Measurements from ENCODE around the gene DPEP1. TPM values are rescaled to one million over a fixed set of nuclear protein-coding genes. Genes with fewer than 3 reads are reported as not detected.
"Not testable (repeated sequence)": the region's sequence is repeated elsewhere in the genome, so short reads cannot be mapped to it uniquely, and the experiment has no call there.

Gene DPEP1
- polyA plus RNA-seq, 1 donor: 29.0 TPM

- DNase-seq: no peak
Measured at GRCh38 chr16:89618109-89618998, 4.9 kb downstream of the DPEP1 start.

DNA sequence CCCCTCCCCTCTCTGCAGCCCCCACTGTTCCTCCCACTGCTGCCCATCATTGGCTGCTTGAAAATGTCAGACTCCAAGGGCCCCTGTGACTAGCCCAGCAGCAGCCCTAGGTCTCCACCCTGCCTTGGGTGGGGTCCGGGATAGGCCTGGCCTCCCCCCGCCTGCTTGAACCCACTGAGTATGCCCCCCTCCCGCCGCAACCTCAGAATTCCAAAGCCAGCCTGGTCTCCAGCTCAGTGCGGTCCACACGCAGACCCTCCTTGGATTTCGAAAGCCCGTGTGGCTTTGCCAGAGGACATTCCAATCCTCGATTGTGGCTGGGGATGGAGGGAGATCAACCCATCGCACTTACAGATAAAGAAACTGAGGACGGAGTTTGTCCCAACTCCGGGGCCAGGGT lies 6.4 kb downstream of the DPEP1 start:
- DNase-seq: no peak

GRCh38 chr16:89620406-89620841 lies 7.0 kb downstream of the DPEP1 start:
- DNase-seq: no peak

- DNase-seq: no peak
Measured at GRCh38 chr16:89621136-89621697, 7.8 kb downstream of the DPEP1 start.

GRCh38 chr16:89621698-89622409 lies 8.4 kb downstream of the DPEP1 start:
- no peak for DNase-seq

DNA sequence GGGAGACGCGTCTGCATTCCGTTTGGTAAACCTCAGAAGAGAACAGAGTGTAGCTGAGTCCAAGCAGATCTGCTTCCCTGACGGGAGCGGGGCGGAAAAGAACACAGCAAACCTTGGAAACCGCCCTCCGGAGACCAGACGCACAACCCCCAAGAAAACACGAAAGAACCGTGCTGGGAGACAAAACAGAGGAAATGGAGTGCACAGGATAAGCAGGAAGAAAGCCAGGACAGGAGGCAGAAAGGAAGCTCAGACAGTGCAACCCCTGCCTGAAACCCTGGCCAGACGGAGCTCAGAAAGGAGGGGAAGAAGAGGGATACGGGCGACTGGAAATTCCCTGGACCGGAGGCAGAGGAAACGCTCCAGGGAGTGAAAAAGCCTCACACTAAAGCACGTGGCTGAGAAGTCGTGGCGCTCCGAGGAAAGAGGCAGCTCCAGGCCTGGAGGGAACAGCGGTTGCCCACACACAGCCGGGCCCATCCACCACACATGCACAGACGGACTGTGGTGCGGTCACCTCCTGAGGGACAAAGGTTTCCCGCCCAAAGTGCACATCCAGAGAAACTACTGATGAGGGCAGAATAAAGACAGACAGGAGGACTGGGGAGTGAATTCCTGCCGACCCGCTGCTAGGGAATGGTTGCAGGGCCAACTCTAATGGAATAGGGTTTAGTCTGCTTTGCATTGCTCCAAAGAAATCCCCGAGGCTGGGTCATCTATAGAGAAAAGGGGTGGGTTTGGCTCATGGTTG lies 10.2 kb downstream of the DPEP1 start:
- no peak for DNase-seq

DNA sequence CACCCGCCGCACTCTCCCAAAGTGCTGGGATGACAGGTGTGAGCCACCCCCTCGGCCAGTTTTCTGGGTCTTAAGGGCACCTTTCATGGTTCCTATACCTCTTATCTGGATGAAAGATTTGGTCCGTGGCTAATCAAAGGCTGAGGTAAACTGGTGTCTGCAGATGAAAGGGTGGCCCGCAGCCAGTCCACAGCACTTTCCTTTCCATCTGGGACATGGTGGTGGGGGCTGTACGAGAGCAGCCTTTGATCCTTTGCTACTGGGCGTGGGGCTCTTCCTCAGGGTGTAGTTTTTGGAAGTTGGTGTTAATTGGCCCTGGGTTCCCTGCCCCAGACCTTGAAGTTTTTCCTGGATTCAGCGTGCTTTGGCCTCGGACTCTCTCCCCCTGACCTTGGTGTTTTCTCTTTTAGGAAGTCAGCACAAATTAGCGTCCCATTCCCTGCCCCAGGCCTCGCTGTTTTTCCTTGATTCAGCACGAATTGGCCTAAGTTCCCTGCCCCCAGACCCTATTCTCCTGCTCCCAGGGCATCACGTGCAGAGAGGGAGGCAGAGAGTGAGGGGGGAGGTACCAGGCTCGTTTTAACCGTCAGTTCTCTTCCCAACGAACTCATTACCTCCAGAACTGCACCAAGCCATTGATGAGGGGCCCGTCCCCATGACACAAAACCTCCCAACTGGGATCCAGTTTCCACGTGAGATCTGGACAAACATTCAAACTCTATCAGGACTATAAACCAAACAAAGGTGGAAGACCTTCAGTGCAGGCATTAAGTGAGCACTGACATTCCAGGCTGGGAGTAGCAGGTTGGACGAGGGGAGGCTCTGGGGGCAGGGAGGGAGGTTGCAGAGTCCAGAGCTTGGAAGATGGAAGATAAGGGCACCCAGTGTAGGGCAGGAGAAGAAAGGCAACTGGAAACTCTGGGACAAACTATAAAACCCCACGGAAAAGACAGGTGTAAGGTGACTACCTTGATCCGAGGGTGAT lies 11.6 kb downstream of the DPEP1 start:
- DNase-seq: no peak

DNA sequence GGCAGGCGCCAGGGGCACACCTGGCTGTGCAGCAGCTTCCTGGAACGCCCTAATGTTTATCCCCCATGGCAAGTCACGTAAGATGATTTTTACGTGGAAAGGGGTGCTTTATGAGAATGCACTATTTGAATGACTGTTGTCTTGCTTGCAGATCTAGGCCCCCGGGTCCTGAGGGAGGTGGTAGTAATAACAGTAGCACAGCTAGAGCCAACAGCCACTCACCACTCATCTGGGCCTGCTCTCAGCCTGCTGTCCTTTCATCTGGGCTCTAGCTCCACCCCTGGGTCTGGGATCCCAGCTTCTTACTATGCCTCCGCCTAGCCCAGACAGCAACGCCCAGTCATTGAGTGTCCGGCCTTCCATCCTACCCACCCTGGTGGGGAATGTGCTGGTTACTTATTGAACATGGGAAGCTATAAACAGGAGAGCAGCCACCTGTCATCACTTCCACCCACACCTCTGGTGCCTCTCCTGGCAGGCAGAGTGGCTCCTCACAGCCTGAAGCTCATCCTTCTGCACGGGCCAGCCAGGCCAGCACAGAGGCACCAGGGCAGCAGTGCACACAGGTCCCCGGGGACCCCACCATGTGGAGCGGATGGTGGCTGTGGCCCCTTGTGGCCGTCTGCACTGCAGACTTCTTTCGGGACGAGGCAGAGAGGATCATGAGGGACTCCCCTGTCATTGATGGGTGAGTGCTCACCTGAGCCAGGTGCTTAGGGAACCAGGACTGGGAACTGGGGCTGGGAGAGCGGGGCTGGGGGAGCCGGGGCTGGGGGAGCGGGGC lies 16.6 kb downstream of the DPEP1 start:
- DNase-seq: no peak

- no peak for DNase-seq
Measured at GRCh38 chr16:89633064-89633631, 19.7 kb downstream of the DPEP1 start.

GRCh38 chr16:89634463-89635385 lies 21.3 kb downstream of the DPEP1 start:
- not testable (repeated sequence) for DNase-seq

GRCh38 chr16:89636663-89637062 lies 23.2 kb downstream of the DPEP1 start:
- DNase-seq: no peak

- DNase-seq: no peak
Measured at GRCh38 chr16:89637379-89637778, 23.9 kb downstream of the DPEP1 start.

GRCh38 chr16:89638455-89638854 lies 25.0 kb downstream of the DPEP1 start:
- DNase-seq: no peak

DNA sequence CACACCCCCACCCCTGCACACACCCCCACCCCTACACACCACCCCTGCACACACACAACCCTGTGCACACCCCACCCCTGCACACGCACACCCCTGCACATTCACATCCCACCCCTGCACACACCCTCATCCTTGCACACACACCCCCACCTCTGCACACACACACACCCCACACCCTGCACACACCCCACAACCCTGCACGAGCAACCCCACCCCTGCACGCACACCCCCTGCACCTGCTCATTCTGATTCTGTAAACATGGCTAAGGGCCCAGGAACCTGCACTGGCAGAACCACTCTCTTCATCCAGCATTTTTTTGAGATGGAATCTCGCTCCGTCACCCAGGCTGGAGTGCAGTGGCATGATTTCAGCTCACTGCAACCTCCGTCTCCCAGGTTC lies 25.9 kb downstream of the DPEP1 start:
- DNase-seq: no peak

DNA sequence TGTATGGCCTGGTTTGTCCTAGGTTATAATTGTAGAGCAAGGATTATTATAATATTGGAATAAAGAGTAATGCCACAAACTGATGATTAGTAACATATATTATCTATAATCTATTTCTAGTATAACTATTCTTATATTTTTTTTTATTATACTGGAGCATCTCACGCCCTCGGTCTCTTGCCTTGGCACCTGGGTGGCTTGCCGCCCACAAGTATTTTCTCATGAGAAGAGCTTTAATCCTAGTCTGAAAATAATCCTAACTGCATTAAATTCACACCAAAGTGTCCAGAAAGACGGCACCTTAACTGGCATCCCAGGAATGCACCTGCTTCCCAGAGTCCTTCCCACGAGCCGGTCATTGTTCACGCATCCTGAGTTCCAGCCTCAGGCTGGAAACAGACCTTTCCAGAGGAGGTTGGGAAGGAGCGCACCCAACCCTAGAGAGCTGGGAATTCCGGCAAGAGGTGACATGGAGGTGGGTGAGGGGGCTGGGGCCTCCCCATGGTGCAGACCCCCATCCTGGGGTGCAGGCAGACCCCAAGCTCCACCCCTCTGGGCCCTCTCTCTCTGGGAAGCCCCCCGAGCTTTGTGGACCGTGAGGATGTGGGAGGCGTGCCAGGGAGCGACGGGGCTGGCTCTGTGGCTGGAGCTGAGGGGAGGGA lies 28.1 kb downstream of the DPEP1 start:
- no peak for DNase-seq

GRCh38 chr16:89642574-89642973 lies 29.1 kb downstream of the DPEP1 start:
- DNase-seq: no peak

- no peak for DNase-seq
Measured at GRCh38 chr16:89643769-89644300, 30.4 kb downstream of the DPEP1 start.

DNA sequence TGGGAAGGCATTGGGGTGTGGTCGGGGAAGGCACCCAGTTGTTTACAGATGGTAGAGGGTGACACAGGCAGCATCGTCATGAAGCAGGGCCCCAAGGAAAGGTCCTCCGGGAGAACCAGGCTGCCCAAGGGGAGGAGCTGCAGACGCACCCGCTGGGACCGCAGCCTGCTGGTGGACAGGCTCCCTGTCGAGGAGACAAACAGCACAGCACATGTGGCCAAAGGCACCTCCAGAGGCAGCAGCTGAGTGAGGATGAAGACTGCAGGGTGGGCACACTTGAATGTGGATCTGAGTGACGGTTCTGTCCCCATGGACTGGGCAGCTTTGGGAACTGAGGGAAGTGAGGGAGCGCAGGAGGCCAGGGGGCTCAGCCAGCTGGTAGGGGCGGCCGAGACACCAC lies 31.7 kb downstream of the DPEP1 start:
- DNase-seq: no peak
